Coronary artery (tissue), 2 donors: ENCODE measurements around the gene SCNN1A.

ENCODE experiments used
- DNase-seq: peaks from one replicate; pipeline ENCODE4 v3.0.0-alpha.2; 2017; ENCODE audit warnings: low spot score
- H3K27ac ChIP-seq, 2 donors: fragments of 200-600 bp; sonication (generic); one replicate each; pipeline ENCODE4 v1.5.1; 2016 to 2019
- H3K4me3 ChIP-seq: fragments of 200-600 bp; sonication (generic); 2 replicates; pipeline ENCODE4 v1.5.1; 2016; ENCODE audit warnings: mild to moderate bottlenecking, moderate library complexity
- CTCF ChIP-seq: fragments of 200-600 bp; sonication (generic); IDR thresholded peaks from one replicate; pipeline ENCODE4 v1.5.1; 2019; ENCODE audit warnings: antibody characterized with exemption

SCNN1A gene

GRCh38 chr12:6375269-6376078, at the start of gene SCNN1A:
TSS of gene SCNN1A (minus strand) at chr12:6375563. CDS start at chr12:6374783, 780 bp downstream.
- H3K4me3 ChIP-seq = peak within 1 kb of the TSS; percentile 15
- DNase-seq = no peak
- TF ChIP-seq CTCF = no peak
- H3K27ac ChIP-seq = peak within 1 kb of the TSS; percentile 54 to 85

- Histone ChIP-seq H3K27ac (no peak overlapping the region), H3K4me3 (no peak overlapping the region)
- no peak for DNase-seq
- TF ChIP-seq CTCF = no peak
These were observed 49.5 kb upstream of the SCNN1A start for GRCh38 chr12:6424866-6425265.

- H3K27ac ChIP-seq = peak overlapping the region in 1 of 2 donors; percentile 38
- no peak for TF ChIP-seq CTCF
- peak overlapping the region; percentile 13 for H3K4me3 ChIP-seq
- no peak for DNase-seq
These were observed 48.6 kb upstream of the SCNN1A start for GRCh38 chr12:6424008-6424347.

GRCh38 chr12:6423267-6424007, 48.1 kb upstream of the SCNN1A start:
- TF ChIP-seq CTCF = peak; percentile 49
- DNase-seq = peak; percentile 87
- H3K27ac ChIP-seq = peak overlapping the region in 1 of 2 donors; percentile 38
- peak overlapping the region; percentile 13 for H3K4me3 ChIP-seq

GRCh38 chr12:6420364-6420763, 45.0 kb upstream of the SCNN1A start:
- DNase-seq = no peak
- H3K27ac ChIP-seq = no peak overlapping the region
- H3K4me3 ChIP-seq = no peak overlapping the region
- TF ChIP-seq CTCF = no peak

- no peak overlapping the region for H3K4me3 ChIP-seq
- DNase-seq = no peak
- no peak overlapping the region for H3K27ac ChIP-seq
- no peak for TF ChIP-seq CTCF
These were observed 43.4 kb upstream of the SCNN1A start for GRCh38 chr12:6418796-6419195.
